Mammary epithelial cell (primary cell): ENCODE data around the gene SMIM15.

Experiments used
- EZH2 ChIP-seq: IDR thresholded peaks from 2 replicates; pipeline ENCODE4 v1.6.1; 2012; ENCODE audit warnings: low read length, inconsistent platforms, borderline replicate concordance
- TF ChIP-seq, protein P1 (sequence below), 2 donors: IDR thresholded peaks in 1 of 2; conservative IDR thresholded peaks in 1 of 2; 2 replicates each; pipeline ENCODE4 v1.5.1; 2011 to 2012; ENCODE audit warnings: inconsistent platforms in 2 of 2, low read length in 2 of 2, mild to moderate bottlenecking in 2 of 2, control low read depth in 1 of 2, low read depth in 1 of 2; ENCODE audit not compliant: insufficient read depth in 1 of 2; ENCODE audit errors: extremely low read depth in 1 of 2

DNA sequence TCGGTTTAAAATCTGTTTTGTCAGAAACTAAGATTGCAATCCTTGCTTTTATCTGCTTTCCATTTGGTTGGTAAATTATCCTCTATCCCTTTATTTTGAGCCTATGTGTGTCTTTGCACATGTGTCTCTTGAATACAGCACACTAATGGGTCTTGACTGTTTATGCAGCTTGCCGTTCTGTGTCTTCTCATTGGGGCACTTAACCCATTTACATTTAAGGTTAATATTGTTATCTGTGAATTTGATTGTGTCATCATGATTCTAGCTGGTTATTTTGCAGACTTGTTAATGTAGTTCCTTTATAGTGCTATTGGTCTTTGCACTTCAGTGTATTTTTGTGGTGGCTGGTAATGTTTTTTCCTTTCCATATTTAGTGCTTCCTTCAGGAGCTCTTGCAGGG lies 36.3 kb upstream of the SMIM15 start:
- TF ChIP-seq, protein P1, sequence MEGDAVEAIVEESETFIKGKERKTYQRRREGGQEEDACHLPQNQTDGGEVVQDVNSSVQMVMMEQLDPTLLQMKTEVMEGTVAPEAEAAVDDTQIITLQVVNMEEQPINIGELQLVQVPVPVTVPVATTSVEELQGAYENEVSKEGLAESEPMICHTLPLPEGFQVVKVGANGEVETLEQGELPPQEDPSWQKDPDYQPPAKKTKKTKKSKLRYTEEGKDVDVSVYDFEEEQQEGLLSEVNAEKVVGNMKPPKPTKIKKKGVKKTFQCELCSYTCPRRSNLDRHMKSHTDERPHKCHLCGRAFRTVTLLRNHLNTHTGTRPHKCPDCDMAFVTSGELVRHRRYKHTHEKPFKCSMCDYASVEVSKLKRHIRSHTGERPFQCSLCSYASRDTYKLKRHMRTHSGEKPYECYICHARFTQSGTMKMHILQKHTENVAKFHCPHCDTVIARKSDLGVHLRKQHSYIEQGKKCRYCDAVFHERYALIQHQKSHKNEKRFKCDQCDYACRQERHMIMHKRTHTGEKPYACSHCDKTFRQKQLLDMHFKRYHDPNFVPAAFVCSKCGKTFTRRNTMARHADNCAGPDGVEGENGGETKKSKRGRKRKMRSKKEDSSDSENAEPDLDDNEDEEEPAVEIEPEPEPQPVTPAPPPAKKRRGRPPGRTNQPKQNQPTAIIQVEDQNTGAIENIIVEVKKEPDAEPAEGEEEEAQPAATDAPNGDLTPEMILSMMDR (conservative IDR thresholded peaks at IDR 0.05 in 1 of 2, IDR thresholded peaks at IDR 0.05 in 1 of 2; ENCODE audit: extremely low read depth in 1 of 2, insufficient read depth in 1 of 2, low read depth in 1 of 2, low read length in 2 of 2), result no peak
- TF ChIP-seq EZH2, result no peak
